ENCODE results near the gene GMPR2. TPM values are rescaled to one million over a fixed set of nuclear protein-coding genes. Genes with fewer than 3 reads are reported as not detected.
"Not testable (repeated sequence)": the region's sequence is repeated elsewhere in the genome, so short reads cannot be mapped to it uniquely, and the experiment has no call there.

GMPR2 gene
- total RNA-seq, 1 donor from 2014 or later: 108 TPM

GRCh38 chr14:24231263-24232120 lies 1.2 kb upstream of the GMPR2 start:
- peak; percentile 40 for DNase-seq

GRCh38 chr14:24232121-24232644 lies 546 bp upstream of the GMPR2 start, which contains the start of gene NEDD8:
Gene NEDD8 (minus strand): TSS chr14:24232367. CDS start chr14:24232267, 100 bp downstream.
- DNase-seq: peak; percentile 97

- DNase-seq: peak; percentile 36
Observed at GRCh38 chr14:24233538-24233866, 773 bp downstream of the GMPR2 start.

- peak; percentile 20 for DNase-seq
Observed at GRCh38 chr14:24234095-24235005, 1.6 kb downstream of the GMPR2 start.

- DNase-seq: no peak
Observed at GRCh38 chr14:24235804-24236688, 3.3 kb downstream of the GMPR2 start.

GRCh38 chr14:24236689-24237462 lies 4.1 kb downstream of the GMPR2 start:
- no peak for DNase-seq

- DNase-seq: no peak
Observed at GRCh38 chr14:24237463-24237955, 4.8 kb downstream of the GMPR2 start.

GRCh38 chr14:24238123-24238522 lies 5.4 kb downstream of the GMPR2 start:
- no peak for DNase-seq

GRCh38 chr14:24238527-24239037 lies 5.9 kb downstream of the GMPR2 start:
- DNase-seq: no peak

GRCh38 chr14:24240110-24240918 lies 7.6 kb downstream of the GMPR2 start:
- no peak for DNase-seq

- peak; percentile 91 for DNase-seq
Observed at GRCh38 chr14:24241829-24242443, 9.2 kb downstream of the GMPR2 start.

- DNase-seq: peak; percentile 49
Observed at GRCh38 chr14:24243336-24243836, 10.7 kb downstream of the GMPR2 start.

- not testable (repeated sequence) for DNase-seq
Observed at GRCh38 chr14:24245350-24245749, 12.6 kb downstream of the GMPR2 start.

GRCh38 chr14:24246765-24247212 lies 14.1 kb downstream of the GMPR2 start:
- no peak for DNase-seq

- DNase-seq: no peak
Observed at GRCh38 chr14:24247422-24247821, 14.7 kb downstream of the GMPR2 start.

GRCh38 chr14:24249230-24250021 lies 16.7 kb downstream of the GMPR2 start:
- DNase-seq: no peak

- no peak for DNase-seq
Observed at GRCh38 chr14:24250354-24250753, 17.6 kb downstream of the GMPR2 start.

GRCh38 chr14:24251880-24252288 lies 19.2 kb downstream of the GMPR2 start:
- DNase-seq: peak; percentile 45

Data from dermis blood vessel endothelial cell (primary cell).